HG03442 (cell line): ENCODE results near the gene CFAP70.

Experiments
- ATAC-seq: cut with Tn5 transposase; IDR thresholded peaks from one replicate; pipeline ENCODE4 v1.9.1; 2021; ENCODE audit warnings: mild to moderate bottlenecking, moderate library complexity; ENCODE audit not compliant: unreplicated experiment

CFAP70 gene

GRCh38 chr10:73218431-73219191 lies 140.1 kb downstream of the CFAP70 start:
- ATAC-seq, result no peak

- ATAC-seq, result no peak
Observed at GRCh38 chr10:73217628-73218027, 141.0 kb downstream of the CFAP70 start.

- ATAC-seq, result no peak
Observed at GRCh38 chr10:73215749-73216148, 142.9 kb downstream of the CFAP70 start.

GRCh38 chr10:73211106-73211811 lies 147.4 kb downstream of the CFAP70 start:
- no peak for ATAC-seq

GRCh38 chr10:73210395-73211105 lies 148.1 kb downstream of the CFAP70 start:
- no peak for ATAC-seq

GRCh38 chr10:73209705-73210104 lies 149.0 kb downstream of the CFAP70 start:
- no peak for ATAC-seq

- ATAC-seq, result no peak
Observed at GRCh38 chr10:73207883-73208282, 150.8 kb downstream of the CFAP70 start.

- ATAC-seq, result no peak
Observed at GRCh38 chr10:73206385-73206784, 152.3 kb downstream of the CFAP70 start.

GRCh38 chr10:73205890-73206289 lies 152.8 kb downstream of the CFAP70 start:
- no peak for ATAC-seq

- ATAC-seq, result no peak
Observed at GRCh38 chr10:73205081-73205480, 153.6 kb downstream of the CFAP70 start.
